GM12878 (cell line): ENCODE data around the gene ATRNL1. TPM values are rescaled to one million over a fixed set of nuclear protein-coding genes. Genes with fewer than 3 reads are reported as not detected.

ENCODE experiments used
- ATAC-seq: fragments of 200-7000 bp; cut with Tn5 transposase; 3 replicates; pipeline ENCODE4 v1.9.1; 2020; ENCODE audit warnings: mild to moderate bottlenecking, moderate library complexity
- BruUV-seq: library from RNA; stranded (reverse); fragments of 400-500 nt; replicated peaks from 2 replicates; lab custom pipeline; 2021; lab: Mats Ljungman, UMichigan
- CTCF ChIA-PET: fragments of 300-600 bp; sonication (Branson Sonifier 250); formaldehyde crosslinking; extraction: SDS; loops from one replicate; lab custom pipeline; 2021; ENCODE audit warnings: inconsistent platforms; lab: Yijun Ruan, JAX
- POLR2A ChIA-PET: fragments of 350-600 bp; formaldehyde crosslinking; extraction: SDS; loops from one replicate; lab custom pipeline; 2021; ENCODE audit warnings: inconsistent platforms; lab: Charles Lee
- RAD21 ChIA-PET: fragments of 300-600 bp; sonication (Branson Sonifier 250); formaldehyde crosslinking; loops from one replicate; lab custom pipeline; 2023; ENCODE audit warnings: antibody characterized with exemption; ENCODE audit not compliant: unreplicated experiment; lab: Charles Lee
- SMC1A ChIA-PET: fragments of 300-600 bp; sonication (Branson Sonifier 250); formaldehyde crosslinking; loops from one replicate; lab custom pipeline; 2023; ENCODE audit not compliant: unreplicated experiment, uncharacterized antibody; lab: Charles Lee
- DNase-seq: peaks from one replicate; pipeline ENCODE4 v3.0.0-alpha.2; 2011; ENCODE audit warnings: low read depth, low spot score
- FAIRE-seq: peaks from 3 replicates; lab custom pipeline; 2011; peaks lifted over from hg19 to GRCh38; lab: Jason Lieb, UNC
- H2AFZ ChIP-seq: 2 replicates; pipeline ENCODE4 v1.6.0; 2011; ENCODE audit warnings: low read depth, low read length, control low read depth; ENCODE audit not compliant: control insufficient read depth
- H3K27ac ChIP-seq: 2 replicates; pipeline ENCODE4 v1.5.1; 2011; ENCODE audit warnings: control low read depth; ENCODE audit not compliant: control insufficient read depth, insufficient read depth
- H3K27me3 ChIP-seq, 2 experiments: replicated peaks in 1 of 2; 2 replicates each; pipeline versions ENCODE4 v1.6.0 to v1.6.1; 2011; ENCODE audit warnings: low read length in 1 of 2; ENCODE audit not compliant: control insufficient read depth in 2 of 2, insufficient read depth in 2 of 2
- H3K36me3 ChIP-seq, 2 experiments: 2 replicates each; pipeline ENCODE4 v1.5.1; 2011; ENCODE audit warnings: low read length in 1 of 2; ENCODE audit not compliant: control insufficient read depth in 2 of 2, insufficient read depth in 2 of 2
- H3K4me1 ChIP-seq: 2 replicates; pipeline ENCODE4 v1.6.1; 2011; ENCODE audit warnings: mild to moderate bottlenecking, low read length, moderate library complexity, mixed read lengths; ENCODE audit not compliant: control insufficient read depth, insufficient read depth
- H3K4me2 ChIP-seq: 2 replicates; pipeline ENCODE4 v1.6.0; 2011; ENCODE audit warnings: control low read depth; ENCODE audit not compliant: control insufficient read depth, insufficient read depth
- H3K4me3 ChIP-seq: fragments of 200-600 bp; sonication (generic); 2 replicates; pipeline ENCODE4 v1.5.1; 2016
- H3K79me2 ChIP-seq: 2 replicates; pipeline ENCODE4 v1.6.0; 2011; ENCODE audit warnings: low read length; ENCODE audit not compliant: control insufficient read depth, insufficient read depth
- H3K9ac ChIP-seq: 2 replicates; pipeline ENCODE4 v1.8.0; 2011; ENCODE audit warnings: low read length, control low read depth, mixed read lengths; ENCODE audit not compliant: control insufficient read depth, insufficient read depth
- H3K9me3 ChIP-seq: replicated peaks from 3 replicates; pipeline ENCODE4 v1.5.1; 2011; ENCODE audit warnings: mild to moderate bottlenecking, low read length; ENCODE audit not compliant: control insufficient read depth, insufficient read depth
- H4K20me1 ChIP-seq: 2 replicates; pipeline ENCODE4 v1.6.0; 2011; ENCODE audit not compliant: control insufficient read depth, insufficient read depth
- ATF2 ChIP-seq: IDR thresholded peaks from 2 replicates; pipeline ENCODE4 v1.6.1; 2012; ENCODE audit warnings: low read length, inconsistent platforms
- E2F8 ChIP-seq: fragments of 450-650 bp; IDR thresholded peaks from 2 replicates; pipeline ENCODE4 v1.6.1; 2018; ENCODE audit warnings: mild to moderate bottlenecking, low read depth, moderate library complexity; ENCODE audit not compliant: partially characterized antibody
- GABPA ChIP-seq: IDR thresholded peaks from 2 replicates; pipeline ENCODE4 v1.6.1; 2014; ENCODE audit warnings: antibody characterized with exemption, low read depth, mild to moderate bottlenecking, inconsistent platforms
- MYC ChIP-seq: IDR thresholded peaks from 2 replicates; pipeline ENCODE4 v1.6.1; 2011; ENCODE audit warnings: mild to moderate bottlenecking, low read length, moderate library complexity, inconsistent platforms; ENCODE audit not compliant: insufficient read depth, insufficient replicate concordance, insufficient read length, severe bottlenecking
- RUNX3 ChIP-seq: IDR thresholded peaks from 2 replicates; pipeline ENCODE4 v1.6.1; 2012; ENCODE audit warnings: low read length, inconsistent platforms
- SPI1 ChIP-seq: IDR thresholded peaks from 2 replicates; pipeline ENCODE4 v1.6.1; 2011; ENCODE audit warnings: low read depth, mild to moderate bottlenecking, low read length, moderate library complexity, borderline replicate concordance; ENCODE audit not compliant: insufficient read depth
- SREBF2 ChIP-seq: IDR thresholded peaks from 2 replicates; pipeline ENCODE4 v1.6.1; 2012; ENCODE audit warnings: mild to moderate bottlenecking, low read length
- ZNF687 ChIP-seq: fragments of 450-650 bp; IDR thresholded peaks from 2 replicates; pipeline ENCODE4 v1.6.1; 2017; ENCODE audit warnings: mild to moderate bottlenecking, moderate library complexity
- ZZZ3 ChIP-seq: IDR thresholded peaks from 2 replicates; pipeline ENCODE4 v1.6.1; 2011; ENCODE audit warnings: low read depth; ENCODE audit not compliant: control insufficient read depth, insufficient read length
- WGBS: methylation state at CpG from one replicate; pipeline ENCODE4 v1.1.6; 2016; ENCODE audit warnings: low lambda C conversion rate; ENCODE audit not compliant: insufficient replicate concordance, insufficient coverage; ENCODE audit errors: missing lambda C conversion rate; 5-methylcytosine and 5-hydroxymethylcytosine counted together
- in situ Hi-C: fragments of 300-500 bp; cut with MboI; formaldehyde crosslinking; loops from 9 replicates; pipeline ENCODE4 v1.14.3; 2018; ENCODE audit warnings: mixed read lengths
- intact Hi-C: fragments of 100-400 bp; cut with micrococcal nuclease; formaldehyde crosslinking; loops from one replicate; pipeline ENCODE4 v1.14.2; 2022; ENCODE audit not compliant: unreplicated experiment
- polyA plus RNA-seq, 11 experiments: library from polyadenylated mRNA; depleted of rRNA in 4 of 11; unstranded in 6 of 11; stranded (reverse) in 5 of 11; fragments of >200 nt; fragmentation: Nextera tagmentation in 4 of 11; fragmentation: Illumina TruSeq in 1 of 11; extraction: Ambion mirVana in 4 of 11; extraction: Trizol in 1 of 11; gene quantifications; 1 replicate in 1 of 11; 2 replicates in 10 of 11; pipeline versions ENCODE4 v1.2.1 to v1.2.3, GENCODE V29; 2011 to 2016; ENCODE audit warnings: inconsistent platforms in 2 of 11, missing spikeins in 2 of 11, low read depth in 1 of 11
- total RNA-seq, 4 experiments: library from RNA; depleted of rRNA in 3 of 4; stranded (reverse); fragments of >200 nt in 3 of 4; fragmentation: Illumina TruSeq in 1 of 4; extraction: Trizol in 1 of 4; gene quantifications; 2 replicates each; pipeline versions ENCODE4 v1.2.1 to v1.2.3, GENCODE V29; 2013 to 2021

ATRNL1 gene
- total and polyA plus RNA-seq, 10 of the 15 experiments (the other 5 are each of a cell fraction or from before 2014, with no cell fraction given) = 0.03 to 1.4 (median 0.34) TPM

- TF ChIP-seq ZNF687 (no peak), ZZZ3 (no peak)
Measured at GRCh38 chr10:115117301-115117700, 24.1 kb downstream of the ATRNL1 start (continued).

- DNase-seq (no peak), FAIRE-seq (no peak), ATAC-seq (peak; percentile 83)
- Histone ChIP-seq H3K79me2 (no peaks in the 10 kb centered on the region), H4K20me1 (no peaks in the 10 kb centered on the region), H3K4me2 (no peak overlapping the region), H3K36me3 (no peaks in the 10 kb centered on the region), H3K4me3 (no peak overlapping the region), H3K9ac (no peak overlapping the region), H3K27ac (no peak overlapping the region), H3K27me3 (no peaks in the 10 kb centered on the region), H3K9me3 (no peaks in the 10 kb centered on the region), H3K4me1 (no peaks in the 10 kb centered on the region), H2AFZ (no peak overlapping the region)
- ChIA-PET CTCF (no interaction called here), RAD21 (no interaction called here), SMC1A (no interaction called here), POLR2A (no interaction called here)
- no TSS peak for BruUV-seq
- 0% methylated on average over 1 of the region's 1 CpG for WGBS
- TF ChIP-seq RUNX3 (peak; percentile 52), SPI1 (no peak), GABPA (no peak), ATF2 (no peak), E2F8 (no peak), MYC (no peak), SREBF2 (no peak)
- in situ Hi-C loops = no loop called here
- intact Hi-C loops = no loop called here
Measured at GRCh38 chr10:115118346-115118745, 25.2 kb downstream of the ATRNL1 start.
